NCI-H345 treated with DMSO at 0.1 percent for 48 hours (cell line): ENCODE data around the gene ARHGAP33.
A peak's percentile ranks its signal among the peaks of the same experiment; 100 is the strongest.

ENCODE experiments used
- DNase-seq: peaks from one replicate; lab custom pipeline; 2025; ENCODE audit not compliant: unreplicated experiment; lab: John Stamatoyannopoulos, UW

The ARHGAP33 gene

DNA sequence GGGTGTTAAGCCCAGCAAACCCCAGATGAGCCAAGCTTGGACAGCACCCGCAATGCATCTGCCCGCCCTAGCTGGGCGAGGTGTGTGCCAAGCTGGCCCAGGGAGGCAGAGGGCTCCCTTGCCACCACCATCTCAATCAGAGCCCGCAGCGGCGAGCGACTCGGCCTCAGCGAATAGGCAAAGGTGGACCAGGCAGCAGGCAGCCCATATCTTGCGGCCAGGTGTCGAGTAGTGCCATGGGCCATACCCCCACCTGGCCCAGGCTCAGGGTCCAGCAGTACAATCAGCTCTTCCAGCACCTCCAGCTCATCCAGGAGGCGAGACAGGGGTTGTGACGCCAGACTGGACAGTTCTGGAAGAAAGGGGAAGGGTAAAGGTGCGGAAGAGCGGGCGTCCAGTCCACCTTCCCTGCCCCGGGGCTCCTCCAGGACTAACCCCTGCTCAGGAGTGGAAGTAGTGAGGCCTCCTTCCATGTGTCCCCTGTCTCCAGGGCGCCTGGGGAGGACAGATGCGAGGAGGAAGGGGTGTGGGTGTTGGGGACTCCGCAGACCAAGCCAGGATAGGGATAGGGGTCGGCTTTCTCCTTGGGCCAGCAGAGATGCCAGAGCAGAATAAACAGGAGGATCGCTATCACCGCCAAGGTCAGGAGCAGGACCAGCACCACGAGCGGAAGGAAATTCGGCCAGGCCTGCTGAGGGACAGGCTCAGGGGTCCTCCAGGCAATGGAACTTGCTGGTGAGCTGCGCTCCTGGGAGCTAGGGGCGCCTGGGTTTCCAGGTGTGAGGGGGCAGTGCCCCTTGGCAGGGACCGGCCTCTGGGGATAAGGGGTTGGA, 35.9 kb upstream of the ARHGAP33 start:
- no peak for DNase-seq

DNA sequence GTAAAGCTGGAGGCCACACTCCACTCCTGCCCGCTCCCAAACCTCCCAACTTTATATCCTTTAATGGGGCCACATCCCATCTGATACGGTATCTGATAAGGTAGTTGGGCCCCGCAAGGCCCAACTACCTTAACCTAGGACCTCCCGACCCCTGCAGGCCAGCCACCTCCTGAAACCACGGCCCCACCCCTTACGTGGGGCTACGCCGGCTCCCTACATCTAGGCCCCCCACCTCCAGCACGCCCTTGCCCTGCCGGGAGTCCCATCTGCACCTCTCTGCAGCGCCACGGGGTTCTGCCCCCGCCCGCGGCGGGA, 35.3 kb upstream of the ARHGAP33 start:
- no peak for DNase-seq

DNA sequence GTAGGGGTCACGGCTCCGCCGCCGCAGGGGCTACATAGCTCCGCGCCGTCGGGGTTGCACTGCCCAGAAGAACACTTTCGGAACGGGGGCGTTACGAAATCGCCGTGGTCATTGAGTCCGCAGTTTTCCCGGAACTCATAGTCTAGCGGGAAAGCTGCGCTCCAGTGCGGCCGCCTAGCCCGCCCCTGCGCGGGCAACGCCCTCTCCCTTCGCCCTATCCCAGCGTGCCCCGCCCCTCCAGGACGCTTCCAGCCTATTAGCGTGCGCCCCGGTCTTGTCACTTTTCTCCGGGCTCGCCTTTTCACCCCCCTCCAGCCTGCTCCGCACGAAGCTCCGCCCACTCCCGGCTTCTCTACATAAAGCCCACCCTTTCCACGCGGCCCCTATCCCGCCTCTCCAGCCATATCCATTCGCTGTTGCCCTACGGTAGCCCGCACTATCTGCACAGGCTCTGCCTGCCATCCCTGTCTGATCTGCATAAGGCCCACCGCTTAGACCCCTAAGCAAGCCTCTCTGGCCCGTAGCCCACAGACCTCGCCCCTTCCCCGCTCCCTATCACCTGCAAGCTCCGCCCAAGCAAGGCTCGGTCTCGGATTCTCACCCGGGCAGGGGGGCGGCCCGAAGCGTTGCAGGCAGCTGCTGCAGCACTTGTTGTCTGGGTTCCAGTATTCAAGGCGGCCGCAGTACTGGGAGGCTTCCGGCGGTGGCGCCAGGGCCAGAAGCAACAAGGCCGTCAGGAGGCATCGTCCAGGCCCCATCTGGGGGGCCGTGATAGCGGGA, 34.8 kb upstream of the ARHGAP33 start:
- peak; percentile 100 for DNase-seq

DNA sequence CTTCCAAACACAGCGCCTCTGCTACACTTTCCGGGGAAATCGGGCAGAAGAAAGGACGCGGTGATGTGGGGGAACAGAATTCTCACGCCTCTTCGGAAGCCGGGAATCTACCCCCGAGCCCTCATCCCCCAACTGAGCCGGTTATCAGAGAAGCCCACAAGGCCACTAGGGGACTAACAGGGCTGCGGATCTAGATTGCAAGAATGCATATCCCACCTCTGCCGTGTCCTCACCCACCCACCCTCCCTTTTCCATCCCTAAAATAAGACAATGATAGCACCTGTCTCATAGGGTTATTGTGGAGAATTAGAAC, 34.2 kb upstream of the ARHGAP33 start:
- DNase-seq, result no peak

DNA sequence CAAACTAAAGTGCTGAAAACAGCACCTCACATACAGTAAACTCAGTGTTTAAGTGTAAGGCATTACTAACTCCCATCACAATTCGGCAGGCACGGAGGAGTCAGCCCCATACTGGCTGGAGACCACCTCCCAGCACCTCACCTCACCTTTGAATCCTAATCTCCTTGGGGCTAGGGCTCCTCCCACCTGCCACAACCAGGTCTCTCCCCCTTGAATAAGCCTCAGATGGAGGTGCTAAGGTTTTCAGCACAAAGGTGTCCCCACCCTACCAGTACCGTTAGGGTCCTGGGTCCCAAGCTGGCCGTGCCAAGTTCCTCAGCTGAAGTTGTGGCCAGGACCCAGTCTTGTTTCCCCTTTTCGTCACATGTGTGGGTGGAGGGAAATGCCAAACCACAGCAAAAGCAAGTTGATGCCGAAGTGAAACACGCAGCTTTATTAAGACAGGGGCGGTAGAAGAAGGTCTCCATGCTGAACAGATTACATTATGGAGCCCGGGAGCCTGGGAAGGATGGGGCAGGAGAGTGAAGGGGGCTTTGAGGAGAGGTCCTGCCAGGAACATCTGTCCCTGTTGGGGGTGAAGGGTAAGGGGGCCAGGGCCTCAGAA, 33.1 kb upstream of the ARHGAP33 start, which contains the start of gene IGFLR1:
TSS of gene IGFLR1 (minus strand) at position 332 of the 604 bp plus-strand sequence. CDS start 1,272 bp downstream, outside the sequence.
- DNase-seq, result no peak

DNA sequence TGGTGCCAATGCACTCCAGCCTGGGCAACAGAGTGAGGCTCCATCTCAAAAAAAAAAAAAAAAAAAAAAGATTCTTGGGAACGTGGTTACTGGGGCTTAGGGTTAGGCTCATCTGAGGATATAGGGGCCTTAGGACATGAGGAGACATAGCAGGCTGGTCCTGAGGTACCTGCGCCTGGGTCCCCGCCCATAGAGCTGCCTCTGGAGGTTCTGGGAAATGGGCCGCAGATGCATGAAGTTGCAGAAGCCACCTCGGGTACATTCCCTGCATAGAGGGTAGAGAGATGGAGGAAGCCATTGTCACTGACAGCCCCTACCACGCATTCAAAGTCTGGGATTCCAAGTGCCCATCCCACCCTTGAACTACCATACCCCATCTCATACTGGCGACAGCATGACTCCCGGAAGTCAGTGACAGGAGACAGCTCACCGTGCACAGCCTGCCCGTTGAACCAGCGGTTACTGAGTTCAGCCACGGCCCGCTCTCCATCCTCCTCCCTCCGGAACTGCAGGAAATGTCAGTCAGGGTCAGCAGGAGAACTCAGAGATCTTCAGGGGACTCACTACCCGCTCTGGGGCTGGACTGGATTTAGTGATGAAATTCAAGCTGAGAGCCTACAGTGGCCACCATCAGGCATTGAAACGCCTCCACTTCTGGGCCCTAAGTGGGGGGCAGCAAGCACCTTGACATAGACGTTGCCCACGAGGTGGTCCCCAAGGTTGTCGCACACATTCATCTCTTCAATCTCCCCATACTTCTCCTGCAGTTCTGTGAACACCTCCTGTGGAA, 31.5 kb upstream of the ARHGAP33 start:
- no peak for DNase-seq

DNA sequence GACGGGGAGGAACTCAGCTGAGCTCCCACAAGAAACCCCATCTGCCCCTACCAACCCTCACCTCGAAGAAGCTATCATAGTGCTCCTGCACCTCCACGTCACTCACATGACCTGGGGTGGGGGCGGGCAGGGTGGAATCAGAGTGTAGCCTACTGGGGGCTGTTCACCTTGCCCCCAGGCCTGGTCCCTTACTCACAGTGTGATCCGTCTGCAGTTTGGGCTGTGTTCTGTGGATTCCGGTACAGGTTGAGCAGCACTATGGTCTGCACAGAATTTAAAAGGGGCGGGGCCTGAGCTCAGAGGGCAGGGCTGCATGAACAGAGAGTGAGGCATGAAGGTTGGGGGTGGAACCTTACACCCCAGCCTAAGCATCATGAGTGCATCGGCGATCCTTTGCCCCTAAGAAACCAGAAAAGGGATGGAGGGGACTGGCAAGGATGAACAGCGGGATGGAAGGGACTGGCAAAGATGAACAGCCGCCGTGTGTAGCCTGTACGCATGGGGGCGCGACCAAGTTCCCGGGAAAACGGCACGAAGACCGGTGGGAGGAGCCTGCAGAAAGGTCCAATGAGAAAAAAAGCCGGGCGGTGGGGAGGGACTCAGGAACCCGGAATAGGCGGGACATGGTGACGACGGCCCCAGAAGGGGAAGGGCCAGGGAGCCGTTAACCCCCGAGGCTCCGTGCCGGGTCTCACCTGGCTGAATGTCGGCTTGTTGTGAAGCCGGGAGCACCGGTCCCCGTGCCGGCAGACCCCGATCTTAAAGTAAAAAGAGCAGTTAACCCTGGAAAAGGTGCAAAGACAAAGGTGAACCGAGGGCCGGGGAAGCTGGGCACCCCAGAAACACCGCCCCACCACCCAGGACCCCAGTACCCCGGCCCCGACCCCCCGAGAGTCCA, 30.7 kb upstream of the ARHGAP33 start:
- peak; percentile 100 for DNase-seq

DNA sequence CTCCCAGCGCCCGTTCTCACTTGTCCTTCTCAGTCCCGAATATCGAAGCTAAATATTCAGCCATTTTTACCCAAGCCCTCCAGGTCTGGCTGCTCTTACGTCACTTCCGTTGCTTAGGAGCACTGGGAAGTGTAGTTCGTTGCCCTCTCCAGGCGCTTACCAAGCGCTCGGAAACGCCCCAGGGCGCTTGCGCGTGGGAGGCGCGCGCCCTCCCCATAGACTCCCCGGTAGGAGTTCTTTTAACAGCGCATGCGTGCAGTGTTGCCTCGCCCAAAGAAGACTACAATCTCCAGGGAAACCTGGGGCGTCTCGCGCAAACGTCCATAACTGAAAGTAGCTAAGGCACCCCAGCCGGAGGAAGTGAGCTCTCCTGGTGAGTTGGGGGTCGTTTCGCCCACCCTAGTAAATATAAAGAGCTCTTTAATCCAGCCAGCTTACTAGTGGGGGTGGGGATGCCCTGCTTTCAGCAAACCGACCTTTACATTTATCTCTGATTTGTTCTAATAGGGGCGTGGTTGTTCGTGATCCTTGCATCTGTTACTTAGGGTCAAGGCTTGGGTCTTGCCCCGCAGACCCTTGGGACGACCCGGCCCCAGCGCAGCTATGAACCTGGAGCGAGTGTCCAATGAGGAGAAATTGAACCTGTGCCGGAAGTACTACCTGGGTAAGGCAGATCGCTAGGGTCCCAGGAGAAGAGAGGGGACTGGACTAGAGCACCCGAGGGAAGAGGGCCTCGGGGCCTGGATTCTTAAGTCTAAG, 29.9 kb upstream of the ARHGAP33 start, which contains the start of the genes PSENEN and U2AF1L4:
TSS of gene PSENEN (plus strand) at position 324 of the 759 bp plus-strand sequence. CDS start at position 604, 280 bp downstream.
TSS of gene U2AF1L4 (minus strand) at position 91 of the 759 bp plus-strand sequence. CDS start at position 64, 27 bp downstream.
- peak; percentile 100 for DNase-seq

DNA sequence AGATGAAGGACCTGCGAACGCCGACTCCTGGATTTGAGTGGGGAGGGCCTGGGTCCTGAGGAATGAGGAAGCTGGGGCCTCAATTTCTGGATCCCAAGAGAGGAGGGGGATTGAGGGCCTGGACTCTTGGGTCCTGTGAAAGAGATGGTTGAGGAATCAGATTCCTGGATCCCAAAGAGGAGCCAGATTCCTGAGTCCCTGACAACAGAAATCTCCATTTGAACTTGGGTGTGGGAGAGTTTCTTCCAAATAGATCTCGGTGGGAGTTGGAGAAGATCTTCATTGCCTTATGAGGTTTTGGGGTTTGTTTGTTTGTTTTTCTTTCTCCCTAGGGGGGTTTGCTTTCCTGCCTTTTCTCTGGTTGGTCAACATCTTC, 29.3 kb upstream of the ARHGAP33 start:
- no peak for DNase-seq

DNA sequence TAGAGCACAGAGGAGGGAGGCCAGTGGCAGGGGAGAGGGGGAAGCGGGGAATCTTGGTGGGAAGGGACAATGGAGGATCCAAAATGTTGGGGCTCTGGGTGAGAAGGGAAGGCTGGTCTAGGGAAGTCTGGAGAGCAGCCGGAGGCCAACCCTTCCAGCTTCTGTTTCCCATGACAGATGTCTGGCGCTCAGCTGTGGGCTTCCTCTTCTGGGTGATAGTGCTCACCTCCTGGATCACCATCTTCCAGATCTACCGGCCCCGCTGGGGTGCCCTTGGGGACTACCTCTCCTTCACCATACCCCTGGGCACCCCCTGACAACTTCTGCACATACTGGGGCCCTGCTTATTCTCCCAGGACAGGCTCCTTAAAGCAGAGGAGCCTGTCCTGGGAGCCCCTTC, 28.8 kb upstream of the ARHGAP33 start:
- no peak for DNase-seq

DNA sequence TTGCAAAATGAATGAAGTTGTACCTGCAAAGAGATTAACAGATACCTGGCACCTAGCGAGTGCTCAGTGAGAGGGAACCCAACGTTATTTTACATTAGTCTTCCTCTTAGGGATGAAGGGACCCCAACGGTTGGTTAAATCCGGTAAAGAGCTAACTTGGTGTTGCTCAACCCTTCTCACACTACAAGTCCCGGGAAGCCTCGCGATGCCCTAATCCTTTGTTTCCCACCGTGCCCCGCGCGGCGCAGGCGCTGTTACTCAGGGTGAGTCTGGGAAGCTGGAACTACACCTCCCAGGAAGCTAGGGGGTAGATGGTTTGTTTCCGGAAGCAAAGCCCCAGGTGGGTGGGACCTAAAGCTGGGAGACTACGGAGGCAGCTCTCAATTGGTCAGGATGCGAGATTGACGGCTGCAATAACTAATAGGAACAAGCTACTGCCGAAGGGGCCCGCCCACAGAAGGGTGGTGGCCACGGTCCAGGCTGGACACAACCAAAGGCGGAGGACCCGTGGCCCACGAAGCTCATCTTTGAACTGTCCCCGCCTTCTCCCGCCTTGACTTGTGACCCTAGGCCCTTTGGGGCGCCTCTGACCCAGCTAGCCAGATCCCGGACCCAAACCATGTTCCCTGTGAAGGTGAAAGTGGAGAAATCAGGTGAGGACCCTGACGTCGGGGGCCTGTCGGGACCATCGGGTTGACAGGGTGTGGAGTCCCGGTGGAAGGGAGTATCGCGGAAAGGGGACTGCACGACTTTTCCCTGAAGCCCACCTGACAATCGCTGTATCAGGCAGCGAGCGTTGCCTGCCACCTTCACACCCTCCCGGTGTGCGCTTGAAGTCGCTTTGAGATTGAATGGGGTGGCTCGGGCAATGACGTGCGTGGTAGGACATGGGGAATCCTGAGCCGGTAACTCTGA, 27.0 kb upstream of the ARHGAP33 start, which contains the start of gene LIN37:
TSS of gene LIN37 (plus strand) at position 471 of the 915 bp plus-strand sequence. CDS start at position 620, 149 bp downstream.
- peak; percentile 100 for DNase-seq

DNA sequence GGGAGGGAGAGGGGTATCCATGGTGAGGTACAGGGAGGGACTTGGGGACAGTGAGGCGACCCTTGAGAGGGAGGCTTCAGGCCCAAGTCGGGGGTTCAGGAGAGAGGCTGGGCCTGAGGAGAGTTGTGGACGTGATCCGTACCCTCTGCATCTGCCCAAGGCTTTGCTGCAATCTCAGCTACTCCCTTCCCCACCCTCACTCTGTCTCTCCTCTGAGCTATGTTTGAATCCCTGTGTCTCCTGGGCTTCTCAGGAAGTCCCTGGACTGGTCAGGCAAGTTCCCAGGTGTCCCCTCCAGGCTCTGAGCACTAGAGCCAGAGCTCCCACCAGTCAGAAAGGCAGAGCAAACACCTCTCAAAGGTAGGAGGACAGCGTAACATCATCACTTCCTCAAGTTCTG, 25.2 kb upstream of the ARHGAP33 start:
- no peak for DNase-seq

DNA sequence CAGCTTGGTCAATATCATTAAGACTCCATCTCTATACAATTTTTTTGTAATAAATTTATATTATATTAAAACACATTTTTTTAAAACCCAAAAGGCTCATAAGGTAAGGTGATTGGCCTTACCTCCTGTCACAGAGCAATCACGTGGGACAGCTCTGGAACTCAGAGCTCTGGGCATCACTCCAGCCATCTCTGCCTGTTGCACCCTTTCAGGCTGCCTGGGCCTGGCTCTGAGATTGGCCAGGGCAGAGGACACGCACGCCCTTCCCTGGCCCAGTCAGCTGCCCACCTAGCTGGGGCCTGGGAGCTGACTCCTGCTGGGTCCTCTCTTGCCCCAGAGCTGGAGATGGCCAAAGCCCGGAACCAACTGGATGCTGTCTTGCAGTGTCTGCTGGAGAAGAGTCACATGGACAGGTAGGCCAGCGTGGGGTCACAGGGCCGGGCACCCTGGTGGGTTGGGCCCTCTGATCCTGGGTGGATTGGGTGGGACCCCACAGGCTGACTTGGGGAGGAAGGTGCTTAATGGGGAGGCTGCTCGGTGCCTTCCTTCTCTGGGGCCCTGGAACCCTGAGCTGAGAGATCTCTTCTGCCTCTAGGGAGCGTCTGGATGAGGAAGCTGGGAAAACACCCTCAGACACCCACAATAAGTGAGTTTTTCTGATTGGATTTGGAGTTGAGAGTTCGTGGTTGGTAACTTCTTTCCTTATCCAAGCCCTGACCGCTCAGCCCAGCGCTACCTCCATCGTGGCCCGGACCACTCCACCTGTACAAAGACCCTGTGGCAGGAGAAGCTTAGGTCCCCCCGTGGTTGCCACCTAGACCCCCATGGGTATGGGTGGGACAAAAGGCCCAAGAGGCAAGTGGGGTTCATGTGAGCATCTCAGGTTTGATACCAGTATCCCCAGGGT, 23.3 kb upstream of the ARHGAP33 start:
- no peak for DNase-seq

DNA sequence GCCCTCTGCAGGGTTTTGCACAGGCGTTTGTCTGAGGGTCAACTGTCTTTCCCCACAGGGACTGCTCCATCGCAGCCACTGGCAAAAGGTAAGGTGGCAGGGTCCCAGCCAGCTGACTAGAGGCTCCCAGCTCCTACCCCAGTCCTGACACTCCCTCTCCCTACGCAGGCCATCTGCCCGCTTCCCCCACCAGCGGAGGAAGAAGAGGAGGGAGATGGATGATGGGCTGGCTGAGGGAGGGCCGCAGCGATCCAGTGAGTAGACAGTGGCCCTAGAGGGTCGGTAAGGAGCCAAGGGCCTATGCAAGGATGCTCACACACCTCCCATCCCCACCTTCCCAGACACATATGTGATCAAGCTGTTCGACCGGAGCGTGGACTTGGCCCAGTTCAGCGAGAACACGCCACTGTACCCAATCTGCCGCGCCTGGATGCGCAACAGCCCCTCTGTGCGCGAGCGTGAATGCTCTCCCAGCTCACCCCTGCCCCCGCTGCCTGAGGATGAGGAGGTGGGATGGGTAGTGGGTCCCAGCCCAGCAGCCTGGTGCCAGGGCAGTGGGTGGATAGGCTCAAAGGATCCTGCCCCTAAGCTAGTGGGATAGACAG, 22.5 kb upstream of the ARHGAP33 start:
- no peak for DNase-seq

DNA sequence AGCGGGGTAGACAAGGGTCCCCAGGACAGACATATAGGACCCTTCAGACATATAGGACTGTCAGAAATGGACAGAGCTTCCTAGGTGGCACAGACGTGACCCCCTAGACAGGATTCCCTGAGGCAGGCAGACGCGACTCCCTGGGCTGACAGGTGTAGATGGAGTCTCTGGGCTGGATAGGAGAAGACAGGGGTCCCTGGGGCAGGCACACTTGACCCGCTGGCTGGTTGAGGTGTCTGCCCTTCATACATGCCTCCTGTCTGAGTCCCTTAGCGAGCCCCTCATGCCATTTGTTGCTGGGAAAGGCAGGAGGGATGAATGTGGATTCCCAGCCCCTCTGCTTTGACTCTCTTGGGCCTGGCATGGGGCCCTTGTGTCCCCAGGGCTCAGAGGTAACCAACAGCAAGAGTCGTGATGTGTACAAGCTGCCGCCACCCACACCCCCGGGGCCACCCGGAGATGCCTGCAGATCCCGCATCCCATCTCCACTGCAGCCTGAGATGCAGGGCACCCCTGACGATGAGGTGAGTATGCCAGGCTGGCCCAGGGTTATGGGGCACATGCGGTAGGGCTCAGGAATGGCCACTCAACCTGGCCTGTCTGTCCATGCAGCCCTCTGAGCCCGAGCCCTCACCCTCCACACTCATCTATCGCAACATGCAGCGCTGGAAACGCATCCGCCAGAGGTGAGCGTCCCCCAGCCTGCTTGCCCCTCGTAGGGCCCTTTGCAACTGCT, 21.6 kb upstream of the ARHGAP33 start:
- no peak for DNase-seq
